H4 (cell line): ENCODE data around the gene PYDC1. TPM values are rescaled to one million over a fixed set of nuclear protein-coding genes. Genes with fewer than 3 reads are reported as not detected.
A peak's percentile ranks its signal among the peaks of the same experiment; 100 is the strongest.
"Not testable (repeated sequence)": the region's sequence is repeated elsewhere in the genome, so short reads cannot be mapped to it uniquely, and the experiment has no call there.

Experiments used
- DNase-seq: peaks from one replicate; pipeline ENCODE4 v3.0.0-alpha.2; 2015; ENCODE audit warnings: low spot score
- total RNA-seq: library from RNA; depleted of rRNA; stranded (reverse); fragments of >200 nt; shearing (Covaris generic); gene quantifications from 2 replicates; pipeline ENCODE4 v1.2.3, GENCODE V29; 2014; rRNA removed

The PYDC1 gene
- total RNA-seq, 1 experiment from 2014 or later, result not detected

GRCh38 chr16:31179747-31180459, 37.0 kb downstream of the PYDC1 start, which contains the start of gene FUS:
Gene FUS, plus strand, starts transcription at chr16:31180139. Its CDS starts 76 bp downstream, at chr16:31180215.
- DNase-seq, result peak; percentile 87

- DNase-seq, result no peak
These were observed 37.7 kb downstream of the PYDC1 start for GRCh38 chr16:31179219-31179746.

- DNase-seq, result peak; percentile 97
These were observed 39.8 kb downstream of the PYDC1 start for GRCh38 chr16:31177136-31177535.

- not testable (repeated sequence) for DNase-seq
These were observed 46.9 kb downstream of the PYDC1 start for GRCh38 chr16:31170048-31170447.

- DNase-seq, result no peak
These were observed 48.1 kb downstream of the PYDC1 start for GRCh38 chr16:31168848-31169247.

GRCh38 chr16:31167315-31167714, 49.6 kb downstream of the PYDC1 start:
- DNase-seq, result no peak

Other genes with a start within 250 kb of the PYDC1 start
- gene HSD3B7, start 231.9 kb downstream of the PYDC1 start, total RNA-seq, result 0.68 and 1.0 TPM in 2 replicates
- gene STX1B, start 206.5 kb downstream of the PYDC1 start, total RNA-seq, result 0.04 TPM in 1 of 2 replicates, not detected in the other
- gene STX4, start 183.6 kb downstream of the PYDC1 start, total RNA-seq, result 10.5 and 15.7 TPM in 2 replicates
- 5.6 and 7.0 TPM in 2 replicates for gene ZNF668, start 142.9 kb downstream of the PYDC1 start, total RNA-seq
- 6.4 and 6.9 TPM in 2 replicates for gene ZNF646, start 142.7 kb downstream of the PYDC1 start, total RNA-seq
- 0.14 and 0.31 TPM in 2 replicates for gene PRSS53, start 128.2 kb downstream of the PYDC1 start, total RNA-seq
- gene VKORC1, start 122.3 kb downstream of the PYDC1 start, total RNA-seq, result 75.1 and 81.7 TPM in 2 replicates
- 32.7 and 38.6 TPM in 2 replicates for gene BCKDK, start 108.7 kb downstream of the PYDC1 start, total RNA-seq
- 37.9 and 40.8 TPM in 2 replicates for gene KAT8, start 99.5 kb downstream of the PYDC1 start, total RNA-seq
- 0.04 TPM in 1 of 2 replicates, not detected in the other for gene PRSS8, start 81.4 kb downstream of the PYDC1 start, total RNA-seq
- gene PRSS36, start 67.1 kb downstream of the PYDC1 start, total RNA-seq, result 0.12 TPM in 1 of 2 replicates, not detected in the other
- 21.5 and 25.8 TPM in 2 replicates for gene FUS, start 37.0 kb downstream of the PYDC1 start, total RNA-seq
- gene PYCARD, start 14.4 kb downstream of the PYDC1 start, total RNA-seq, result not detected in 2 replicates
- not detected in 2 replicates for gene TRIM72, start 3.0 kb downstream of the PYDC1 start, total RNA-seq
- 0.02 TPM in 2 replicates for gene ITGAM, start 42.8 kb upstream of the PYDC1 start, total RNA-seq
- 1.8 and 4.4 TPM in 2 replicates for gene ITGAX, start 138.0 kb upstream of the PYDC1 start, total RNA-seq
- gene ITGAD, start 176.2 kb upstream of the PYDC1 start, total RNA-seq, result not detected in 2 replicates
- not detected in 2 replicates for gene COX6A2, start 211.2 kb upstream of the PYDC1 start, total RNA-seq
- gene ZNF843, start 225.7 kb upstream of the PYDC1 start, total RNA-seq, result 0.08 TPM in 1 of 2 replicates, not detected in the other
- gene ARMC5, start 242.4 kb upstream of the PYDC1 start, total RNA-seq, result 5.2 and 5.5 TPM in 2 replicates